Effector CD8-positive, alpha-beta T cell (primary cell): ENCODE results near the gene SLMAP.
"Not testable (repeated sequence)": the region's sequence is repeated elsewhere in the genome, so short reads cannot be mapped to it uniquely, and the experiment has no call there.

Experiments used
- DNase-seq: peaks from one replicate; lab custom pipeline; 2025; lab: John Stamatoyannopoulos, UW

The SLMAP gene

GRCh38 chr3:57827757-57828156, 71.6 kb downstream of the SLMAP start:
- no peak for DNase-seq

- DNase-seq: no peak
Measured at GRCh38 chr3:57832486-57832885, 76.4 kb downstream of the SLMAP start.

GRCh38 chr3:57832900-57833313, 76.8 kb downstream of the SLMAP start:
- DNase-seq: no peak

- DNase-seq: no peak
Measured at GRCh38 chr3:57833763-57834162, 77.7 kb downstream of the SLMAP start.

GRCh38 chr3:57837686-57838085, 81.6 kb downstream of the SLMAP start:
- DNase-seq: no peak

- no peak for DNase-seq
Measured at GRCh38 chr3:57838627-57839026, 82.5 kb downstream of the SLMAP start.

- DNase-seq: no peak
Measured at GRCh38 chr3:57840473-57840872, 84.4 kb downstream of the SLMAP start.

- no peak for DNase-seq
Measured at GRCh38 chr3:57841818-57842217, 85.7 kb downstream of the SLMAP start.

GRCh38 chr3:57848177-57848738, 92.1 kb downstream of the SLMAP start:
- no peak for DNase-seq

- DNase-seq: no peak
Measured at GRCh38 chr3:57851304-57851703, 95.2 kb downstream of the SLMAP start.

GRCh38 chr3:57852896-57853295, 96.8 kb downstream of the SLMAP start:
- no peak for DNase-seq

- no peak for DNase-seq
Measured at GRCh38 chr3:57855281-57855680, 99.2 kb downstream of the SLMAP start.

- DNase-seq: no peak
Measured at GRCh38 chr3:57855943-57856342, 99.8 kb downstream of the SLMAP start.

GRCh38 chr3:57856675-57857074, 100.6 kb downstream of the SLMAP start:
- DNase-seq: no peak

- no peak for DNase-seq
Measured at GRCh38 chr3:57862894-57863293, 106.8 kb downstream of the SLMAP start.

GRCh38 chr3:57863380-57863779, 107.3 kb downstream of the SLMAP start:
- no peak for DNase-seq

- DNase-seq: no peak
Measured at GRCh38 chr3:57864853-57865252, 108.7 kb downstream of the SLMAP start.

- not testable (repeated sequence) for DNase-seq
Measured at GRCh38 chr3:57869110-57869509, 113.0 kb downstream of the SLMAP start.

GRCh38 chr3:57872606-57873005, 116.5 kb downstream of the SLMAP start:
- no peak for DNase-seq

GRCh38 chr3:57876632-57877031, 120.5 kb downstream of the SLMAP start:
- no peak for DNase-seq

- DNase-seq: no peak
Measured at GRCh38 chr3:57877116-57877515, 121.0 kb downstream of the SLMAP start.

GRCh38 chr3:57884436-57884835, 128.3 kb downstream of the SLMAP start:
- not testable (repeated sequence) for DNase-seq

- no peak for DNase-seq
Measured at GRCh38 chr3:57889807-57890206, 133.7 kb downstream of the SLMAP start.

GRCh38 chr3:57890874-57891273, 134.8 kb downstream of the SLMAP start:
- no peak for DNase-seq

GRCh38 chr3:57892423-57892822, 136.3 kb downstream of the SLMAP start:
- DNase-seq: no peak
